Body of pancreas (tissue), 4 donors: ENCODE data around the gene PLCH1. TPM values are rescaled to one million over a fixed set of nuclear protein-coding genes. Genes with fewer than 3 reads are reported as not detected.

Source experiments
- ATAC-seq: fragments of 150-250 bp; one replicate; pipeline ENCODE4 v1.9.1; 2016
- DNase-seq, 4 donors: peaks; one replicate each; pipeline ENCODE4 v3.0.0-alpha.2; 2019
- H3K27ac ChIP-seq, 4 donors: fragments of 200-600 bp; sonication (generic); 1 replicate in 3 of 4; 2 replicates in 1 of 4; pipeline versions ENCODE4 v1.5.1 to v1.6.1; 2016 to 2019; ENCODE audit warnings: mild to moderate bottlenecking in 1 of 4, mixed read lengths in 1 of 4, moderate library complexity in 1 of 4
- H3K27me3 ChIP-seq, 2 donors: fragments of 200-600 bp; sonication (generic); one replicate each; pipeline ENCODE4 v1.6.0; 2016; ENCODE audit warnings: mild to moderate bottlenecking in 1 of 2
- H3K36me3 ChIP-seq, 2 donors: fragments of 200-600 bp; sonication (generic); replicated peaks in 1 of 2; 2 replicates each; pipeline ENCODE4 v1.5.1; 2016; ENCODE audit warnings: low read depth in 2 of 2; ENCODE audit not compliant: insufficient read depth in 1 of 2
- H3K4me1 ChIP-seq: fragments of 200-600 bp; sonication (generic); one replicate; pipeline ENCODE4 v1.6.0; 2016
- H3K4me3 ChIP-seq, 2 donors: fragments of 200-600 bp; sonication (generic); 1 replicate in 1 of 2; 2 replicates in 1 of 2; pipeline ENCODE4 v1.5.1; 2016 to 2019
- H3K9me3 ChIP-seq, 3 donors: fragments of 200-600 bp; sonication (generic); 1 replicate in 2 of 3; 2 replicates in 1 of 3; pipeline ENCODE4 v1.5.1; 2016
- POLR2A ChIP-seq, 3 donors: fragments of 450-650 bp; IDR thresholded peaks; one replicate each; pipeline ENCODE4 v1.6.1; 2016; ENCODE audit warnings: antibody characterized with exemption in 3 of 3, mild to moderate bottlenecking in 2 of 3
- WGBS, 2 donors: methylation state at CpG; one replicate each; pipeline ENCODE4 v1.1.5; 2017; 5-methylcytosine and 5-hydroxymethylcytosine counted together
- intact Hi-C: fragments of 100-400 bp; cut with DNase I; formaldehyde crosslinking; loops from one replicate; pipeline ENCODE4 v1.15.1; 2023
- total RNA-seq, 2 donors: library from RNA; depleted of rRNA; stranded (reverse); fragments of >200 nt; gene quantifications; one replicate each; pipeline ENCODE4 v1.1.0, GENCODE V29; 2016
- TF ChIP-seq, protein P1 (sequence below), 7 experiments: fragments of 450-650 bp in 4 of 7; fragments of 200-600 bp in 3 of 7; sonication (generic) in 3 of 7; IDR thresholded peaks; one replicate each; pipeline ENCODE4 v1.5.1; 2016 to 2019; ENCODE audit warnings: antibody characterized with exemption in 7 of 7

The PLCH1 gene
- total RNA-seq, 2 donors from 2014 or later, result 3.0 to 5.2 TPM

DNA sequence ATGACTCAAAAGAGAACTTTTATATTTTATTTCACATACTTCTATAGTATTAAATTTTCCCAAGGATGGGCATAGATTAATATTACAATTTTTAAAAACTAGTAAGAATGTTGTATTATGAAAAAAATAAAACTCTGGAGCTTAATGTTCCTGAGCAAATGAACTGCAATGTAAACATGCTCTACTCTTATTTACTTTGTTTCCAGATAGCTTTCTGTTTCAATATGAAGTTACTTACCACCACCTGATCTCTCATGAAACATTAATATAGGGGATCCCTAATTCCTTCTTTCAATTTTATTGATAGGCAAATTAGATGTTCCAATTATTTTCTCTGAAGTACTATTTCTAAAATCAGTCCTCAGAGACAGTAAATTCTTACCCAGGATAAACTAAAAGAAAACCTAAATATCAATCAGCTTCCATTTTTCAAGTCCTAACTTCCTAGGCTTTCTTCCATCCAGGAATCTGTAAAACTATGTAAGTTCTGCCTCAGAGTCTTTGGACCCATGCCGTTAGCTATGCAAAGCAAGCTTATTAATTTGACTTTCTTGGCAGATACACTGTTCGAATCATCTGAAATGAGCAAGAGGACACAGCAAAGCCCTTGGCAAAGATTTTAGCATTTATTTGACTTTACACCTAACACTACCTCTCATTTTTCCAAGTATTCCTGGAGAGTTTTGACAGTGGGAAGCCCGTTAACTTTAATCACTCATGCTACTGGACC is 93.2 kb downstream of the PLCH1 start:
- TF ChIP-seq, protein P1, sequence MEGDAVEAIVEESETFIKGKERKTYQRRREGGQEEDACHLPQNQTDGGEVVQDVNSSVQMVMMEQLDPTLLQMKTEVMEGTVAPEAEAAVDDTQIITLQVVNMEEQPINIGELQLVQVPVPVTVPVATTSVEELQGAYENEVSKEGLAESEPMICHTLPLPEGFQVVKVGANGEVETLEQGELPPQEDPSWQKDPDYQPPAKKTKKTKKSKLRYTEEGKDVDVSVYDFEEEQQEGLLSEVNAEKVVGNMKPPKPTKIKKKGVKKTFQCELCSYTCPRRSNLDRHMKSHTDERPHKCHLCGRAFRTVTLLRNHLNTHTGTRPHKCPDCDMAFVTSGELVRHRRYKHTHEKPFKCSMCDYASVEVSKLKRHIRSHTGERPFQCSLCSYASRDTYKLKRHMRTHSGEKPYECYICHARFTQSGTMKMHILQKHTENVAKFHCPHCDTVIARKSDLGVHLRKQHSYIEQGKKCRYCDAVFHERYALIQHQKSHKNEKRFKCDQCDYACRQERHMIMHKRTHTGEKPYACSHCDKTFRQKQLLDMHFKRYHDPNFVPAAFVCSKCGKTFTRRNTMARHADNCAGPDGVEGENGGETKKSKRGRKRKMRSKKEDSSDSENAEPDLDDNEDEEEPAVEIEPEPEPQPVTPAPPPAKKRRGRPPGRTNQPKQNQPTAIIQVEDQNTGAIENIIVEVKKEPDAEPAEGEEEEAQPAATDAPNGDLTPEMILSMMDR (IDR thresholded peaks at IDR 0.05), result no peak
- no peak for TF ChIP-seq POLR2A (IDR thresholded peaks at IDR 0.05)
- no peaks in the 10 kb centered on the region for H3K9me3 ChIP-seq
- intact Hi-C loops, result no loop called here
- no peaks in the 10 kb centered on the region for H3K27me3 ChIP-seq
- H3K36me3 ChIP-seq, result no peaks in the 10 kb centered on the region
- WGBS, 2 donors, result 44 to 48% methylated on average over 3 of the region's 3 CpGs
- DNase-seq, result no peak
- H3K4me3 ChIP-seq, result no peak overlapping the region
- no peak overlapping the region for H3K27ac ChIP-seq
- H3K4me1 ChIP-seq, result peaks cover 12% of the 10 kb centered on the region
- no peak for ATAC-seq

DNA sequence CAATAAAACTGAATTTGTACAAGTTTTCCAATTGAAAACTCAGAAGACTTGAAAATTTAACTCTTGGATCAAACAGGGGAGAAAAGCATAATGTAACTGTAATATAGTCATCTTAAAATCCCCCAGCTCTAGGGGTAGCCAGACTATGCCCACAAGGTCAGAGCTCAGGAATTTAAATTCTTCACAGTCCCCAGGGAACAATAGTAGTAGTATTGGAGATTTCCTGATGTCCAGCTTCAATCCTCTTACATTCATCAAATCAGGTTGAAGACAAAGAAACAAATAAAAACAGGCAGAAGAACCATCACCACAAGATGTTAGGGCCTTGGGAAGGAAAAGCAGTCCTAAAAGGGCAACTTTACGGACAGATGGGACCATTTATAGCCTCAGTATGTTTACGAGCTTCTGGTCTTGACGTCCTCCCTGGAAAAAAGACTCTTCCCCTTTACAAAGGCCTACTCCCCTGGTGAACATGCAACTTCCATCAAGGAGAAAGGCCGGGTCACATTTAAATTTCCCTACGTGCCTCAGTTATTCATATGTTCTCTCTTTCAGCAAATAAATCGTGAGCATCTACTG is 96.8 kb downstream of the PLCH1 start:
- intact Hi-C loops, result no loop called here
- TF ChIP-seq, protein P1 (IDR thresholded peaks at IDR 0.05), result no peak
- TF ChIP-seq POLR2A (IDR thresholded peaks at IDR 0.05), result no peak
- no peaks in the 10 kb centered on the region for H3K36me3 ChIP-seq
- H3K9me3 ChIP-seq, result no peaks in the 10 kb centered on the region
- 90 to 91% methylated on average over 6 of the region's 6 CpGs for whole genome bisulfite sequencing, 2 donors
- H3K27ac ChIP-seq, result no peak overlapping the region
- H3K27me3 ChIP-seq, result no peaks in the 10 kb centered on the region
- H3K4me3 ChIP-seq, result no peak overlapping the region
- H3K4me1 ChIP-seq, result peaks cover 12% of the 10 kb centered on the region
- no peak for ATAC-seq
- DNase-seq, result no peak

DNA sequence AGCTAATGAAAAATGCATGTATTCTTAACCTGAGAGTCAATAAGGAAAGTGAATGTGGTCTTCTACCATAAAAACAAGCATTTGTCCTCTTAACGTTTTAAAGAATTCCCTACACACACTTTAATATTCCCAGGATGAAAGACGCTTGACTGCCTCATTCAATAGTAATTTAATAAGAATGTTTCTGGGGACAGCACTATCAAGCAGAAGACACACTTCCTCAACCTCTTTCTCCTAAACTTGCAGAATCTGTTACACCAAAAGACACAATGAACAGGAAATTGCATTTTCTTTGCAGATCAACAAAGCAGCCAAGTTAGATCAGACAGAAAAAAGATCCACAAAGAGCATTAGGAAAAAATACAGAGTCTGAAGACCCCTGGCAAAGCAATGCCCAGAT is 97.7 kb downstream of the PLCH1 start:
- Histone ChIP-seq H3K36me3 (no peaks in the 10 kb centered on the region), H3K27ac (no peak overlapping the region), H3K4me3 (no peak overlapping the region), H3K4me1 (peaks cover 12% of the 10 kb centered on the region), H3K9me3 (no peaks in the 10 kb centered on the region), H3K27me3 (no peaks in the 10 kb centered on the region)
- no peak for TF ChIP-seq POLR2A (IDR thresholded peaks at IDR 0.05)
- TF ChIP-seq, protein P1 (IDR thresholded peaks at IDR 0.05), result no peak
- intact Hi-C loops, result no loop called here
- WGBS, 2 donors, result 51 to 54% methylated on average over 2 of the region's 2 CpGs
- ATAC-seq (no peak), DNase-seq (no peak)

DNA sequence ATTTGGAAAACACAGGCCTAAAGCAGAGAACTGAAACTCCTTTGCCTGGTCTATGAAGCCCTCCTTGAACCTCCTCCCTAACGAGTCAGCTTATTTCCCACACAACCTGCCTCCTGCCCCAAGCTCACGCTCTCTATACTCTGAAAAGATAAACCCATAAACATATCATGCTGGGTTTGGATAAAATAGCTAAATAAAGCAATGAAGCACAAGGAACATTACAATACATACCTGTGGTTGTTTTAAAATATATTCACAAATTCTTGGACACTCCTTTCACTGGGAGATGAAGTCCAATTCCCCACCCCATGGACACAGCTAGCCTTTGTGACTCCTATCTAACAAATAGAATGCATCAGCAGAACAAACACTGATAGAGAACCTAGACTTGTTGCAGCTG is 98.2 kb downstream of the PLCH1 start:
- H3K27ac ChIP-seq, result no peak overlapping the region
- 71 to 79% methylated on average over 2 of the region's 2 CpGs for WGBS, 2 donors
- no peak for DNase-seq
- no peaks in the 10 kb centered on the region for H3K27me3 ChIP-seq
- H3K36me3 ChIP-seq, result no peaks in the 10 kb centered on the region
- TF ChIP-seq POLR2A (IDR thresholded peaks at IDR 0.05), result no peak
- H3K4me3 ChIP-seq, result no peak overlapping the region
- intact Hi-C loops, result no loop called here
- no peaks in the 10 kb centered on the region for H3K9me3 ChIP-seq
- ATAC-seq, result no peak
- H3K4me1 ChIP-seq, result peaks cover 8% of the 10 kb centered on the region

DNA sequence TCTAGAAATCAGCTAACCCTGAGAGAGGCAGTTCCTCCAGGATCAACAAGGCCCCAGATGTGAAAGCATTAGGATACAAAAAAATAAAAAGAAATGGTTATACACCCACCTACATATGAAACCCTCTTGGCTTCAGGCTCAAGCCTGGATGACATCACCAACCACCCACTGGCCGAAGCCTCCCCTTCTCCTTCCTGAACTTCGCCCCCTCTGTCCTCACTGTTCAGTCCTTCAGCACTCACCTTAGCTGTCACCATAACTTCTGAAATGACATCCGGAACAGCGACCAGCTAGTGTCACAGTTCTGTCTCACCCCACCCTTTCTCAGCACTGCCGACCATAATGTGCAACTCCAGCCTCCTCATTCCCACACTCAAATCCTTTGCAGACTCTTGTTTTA is 98.7 kb downstream of the PLCH1 start:
- ATAC-seq, result no peak
- TF ChIP-seq, protein P1 (IDR thresholded peaks at IDR 0.05), result no peak
- no peak for TF ChIP-seq POLR2A (IDR thresholded peaks at IDR 0.05)
- intact Hi-C loops, result no loop called here
- Histone ChIP-seq H3K4me1 (peaks cover 2% of the 10 kb centered on the region), H3K27me3 (no peaks in the 10 kb centered on the region), H3K4me3 (no peak overlapping the region), H3K27ac (no peak overlapping the region), H3K9me3 (no peaks in the 10 kb centered on the region), H3K36me3 (no peaks in the 10 kb centered on the region)
- no peak for DNase-seq
- 82 to 92% methylated on average over 5 of the region's 5 CpGs for WGBS, 2 donors
